BE2C (cell line): ENCODE results near the gene RAI14.
"Not testable (repeated sequence)": the region's sequence is repeated elsewhere in the genome, so short reads cannot be mapped to it uniquely, and the experiment has no call there.

Experiments
- DNase-seq: peaks from one replicate; pipeline ENCODE4 v3.0.0-alpha.2; 2020
- H3K27me3 ChIP-seq: fragments of 250-450 bp; sonication (Bioruptor Pico); 2 replicates; pipeline ENCODE4 v1.5.1; 2020; ENCODE audit warnings: mild to moderate bottlenecking
- H3K36me3 ChIP-seq: fragments of 250-450 bp; sonication (Bioruptor Pico); 2 replicates; pipeline ENCODE4 v1.5.1; 2020; ENCODE audit warnings: mild to moderate bottlenecking
- H3K4me1 ChIP-seq: fragments of 250-450 bp; sonication (Bioruptor Pico); 2 replicates; pipeline ENCODE4 v1.5.1; 2020
- H3K4me3 ChIP-seq: 2 replicates; pipeline ENCODE4 v1.5.1; 2011; ENCODE audit warnings: low read depth, low read length
- H3K9me3 ChIP-seq: fragments of 250-450 bp; sonication (Bioruptor Pico); 2 replicates; pipeline ENCODE4 v1.5.1; 2020
- TF ChIP-seq, protein P1 (sequence below): IDR thresholded peaks from 2 replicates; pipeline ENCODE4 v1.5.1; 2012; ENCODE audit warnings: mild to moderate bottlenecking, low read depth, low read length

Gene RAI14

DNA sequence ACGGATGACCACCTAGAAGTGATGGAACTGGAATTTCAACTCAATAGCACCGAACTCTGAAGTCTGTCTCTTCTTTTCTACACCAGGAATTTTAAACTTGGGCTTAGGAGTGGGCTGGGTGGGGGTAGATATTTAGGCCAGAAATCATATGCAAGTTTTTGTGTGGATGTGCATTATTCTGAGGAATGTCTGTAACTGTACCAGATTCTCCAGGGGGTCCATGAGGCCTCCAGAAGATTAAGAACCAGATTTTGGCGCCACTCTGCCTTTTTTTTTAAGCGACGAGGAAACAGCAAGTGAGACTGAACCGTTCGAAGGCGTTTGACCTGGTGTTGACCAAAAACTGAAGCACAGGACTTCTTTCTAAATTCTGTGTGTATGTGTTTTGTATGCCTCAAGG is 94.1 kb downstream of the RAI14 start:
- H3K9me3 ChIP-seq: no peaks in the 10 kb centered on the region
- H3K4me3 ChIP-seq: no peak overlapping the region
- DNase-seq: no peak
- H3K4me1 ChIP-seq: no peaks in the 10 kb centered on the region
- H3K36me3 ChIP-seq: no peaks in the 10 kb centered on the region
- TF ChIP-seq, protein P1, sequence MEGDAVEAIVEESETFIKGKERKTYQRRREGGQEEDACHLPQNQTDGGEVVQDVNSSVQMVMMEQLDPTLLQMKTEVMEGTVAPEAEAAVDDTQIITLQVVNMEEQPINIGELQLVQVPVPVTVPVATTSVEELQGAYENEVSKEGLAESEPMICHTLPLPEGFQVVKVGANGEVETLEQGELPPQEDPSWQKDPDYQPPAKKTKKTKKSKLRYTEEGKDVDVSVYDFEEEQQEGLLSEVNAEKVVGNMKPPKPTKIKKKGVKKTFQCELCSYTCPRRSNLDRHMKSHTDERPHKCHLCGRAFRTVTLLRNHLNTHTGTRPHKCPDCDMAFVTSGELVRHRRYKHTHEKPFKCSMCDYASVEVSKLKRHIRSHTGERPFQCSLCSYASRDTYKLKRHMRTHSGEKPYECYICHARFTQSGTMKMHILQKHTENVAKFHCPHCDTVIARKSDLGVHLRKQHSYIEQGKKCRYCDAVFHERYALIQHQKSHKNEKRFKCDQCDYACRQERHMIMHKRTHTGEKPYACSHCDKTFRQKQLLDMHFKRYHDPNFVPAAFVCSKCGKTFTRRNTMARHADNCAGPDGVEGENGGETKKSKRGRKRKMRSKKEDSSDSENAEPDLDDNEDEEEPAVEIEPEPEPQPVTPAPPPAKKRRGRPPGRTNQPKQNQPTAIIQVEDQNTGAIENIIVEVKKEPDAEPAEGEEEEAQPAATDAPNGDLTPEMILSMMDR: no peak
- H3K27me3 ChIP-seq: no peaks in the 10 kb centered on the region

DNA sequence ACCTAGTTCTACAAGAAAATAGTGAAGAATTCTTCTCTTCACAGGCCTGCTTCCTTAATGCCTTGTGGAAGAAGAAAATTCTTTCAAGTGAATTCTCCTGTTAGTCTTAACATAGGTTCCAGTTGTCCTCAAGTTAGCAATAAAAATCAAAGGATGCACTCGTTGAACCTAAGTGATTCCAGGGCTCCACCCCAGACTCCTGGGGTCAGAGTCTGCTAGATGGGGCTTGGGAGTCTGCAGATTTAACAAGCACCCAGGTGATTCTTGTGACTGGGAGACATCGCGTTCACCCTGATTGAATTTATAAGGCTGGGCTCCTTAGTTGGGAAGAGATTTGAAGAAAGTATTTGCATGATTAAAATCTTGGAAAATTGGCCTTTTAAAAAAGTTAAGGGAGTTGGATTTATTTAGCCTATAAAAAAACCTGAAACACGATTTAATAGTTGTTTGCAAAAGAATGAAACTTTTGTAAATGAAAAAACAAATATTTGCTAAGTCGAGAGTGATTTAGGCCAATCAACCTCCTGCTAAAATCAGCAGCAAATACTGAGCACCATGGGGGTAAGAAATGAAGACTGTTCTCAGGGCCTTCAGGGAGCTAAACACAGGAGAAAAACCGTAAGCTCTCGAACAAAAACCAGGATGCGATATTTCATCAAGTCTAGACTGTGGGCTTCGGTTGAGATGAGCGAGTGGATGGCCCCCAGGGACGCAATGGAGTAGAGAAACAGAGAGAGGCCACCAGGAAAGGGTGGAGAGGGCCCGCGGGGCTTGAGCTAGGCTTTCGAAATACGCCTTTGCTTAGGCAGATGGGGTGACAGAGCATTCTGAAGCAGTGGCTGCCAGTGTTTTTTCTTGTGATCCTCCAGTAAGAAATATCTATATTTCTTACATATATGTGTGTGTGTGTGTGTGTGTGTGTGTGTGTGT is 95.9 kb downstream of the RAI14 start:
- Histone ChIP-seq H3K4me1 (no peaks in the 10 kb centered on the region), H3K9me3 (no peaks in the 10 kb centered on the region), H3K36me3 (no peaks in the 10 kb centered on the region), H3K27me3 (no peaks in the 10 kb centered on the region), H3K4me3 (no peak overlapping the region)
- DNase-seq: no peak
- TF ChIP-seq, protein P1: no peak

DNA sequence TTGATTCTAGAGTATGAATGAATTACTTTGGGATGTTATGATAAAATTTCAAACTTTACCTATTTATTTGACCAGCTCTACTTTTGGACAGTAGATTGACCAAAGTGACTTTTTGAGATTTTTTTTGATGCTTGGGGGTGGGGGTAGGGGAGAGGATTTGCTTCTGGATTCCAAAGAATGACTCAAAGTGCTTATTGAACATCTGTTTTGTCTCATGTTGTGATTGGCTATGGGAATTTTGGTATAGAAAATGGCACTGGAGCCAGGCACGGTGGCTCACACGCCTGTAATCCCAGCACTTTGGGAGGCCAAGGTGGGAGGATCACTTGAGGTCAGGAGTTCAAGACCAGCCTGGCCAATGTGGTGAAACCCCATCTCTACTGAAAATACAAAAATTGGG is 97.1 kb downstream of the RAI14 start:
- H3K4me1 ChIP-seq, H3K9me3 ChIP-seq, DNase-seq, H3K4me3 ChIP-seq, H3K36me3 ChIP-seq, H3K27me3 ChIP-seq: not testable (repeated sequence)

DNA sequence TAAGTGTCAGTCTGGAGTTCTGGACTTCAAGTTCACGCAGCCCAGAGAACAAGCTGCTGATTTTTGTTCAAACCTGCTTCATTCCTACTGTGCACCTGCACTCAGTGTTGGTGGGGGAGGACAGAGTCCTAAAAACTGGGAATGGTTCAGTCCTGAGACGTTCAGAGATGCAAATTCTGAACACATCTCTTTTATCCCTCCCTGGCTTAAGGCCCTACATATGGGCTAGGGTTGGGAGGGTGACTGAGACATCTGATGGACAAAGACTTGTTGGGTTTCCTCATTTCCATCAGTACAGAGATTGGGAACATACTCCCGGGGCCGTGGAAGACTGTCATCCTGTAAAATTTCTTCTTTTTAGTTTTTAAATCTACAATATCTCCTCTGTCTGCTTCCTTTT is 99.8 kb downstream of the RAI14 start:
- Histone ChIP-seq H3K36me3 (no peaks in the 10 kb centered on the region), H3K4me3 (no peak overlapping the region), H3K4me1 (no peaks in the 10 kb centered on the region), H3K9me3 (no peaks in the 10 kb centered on the region), H3K27me3 (no peaks in the 10 kb centered on the region)
- TF ChIP-seq, protein P1: no peak
- DNase-seq: no peak

DNA sequence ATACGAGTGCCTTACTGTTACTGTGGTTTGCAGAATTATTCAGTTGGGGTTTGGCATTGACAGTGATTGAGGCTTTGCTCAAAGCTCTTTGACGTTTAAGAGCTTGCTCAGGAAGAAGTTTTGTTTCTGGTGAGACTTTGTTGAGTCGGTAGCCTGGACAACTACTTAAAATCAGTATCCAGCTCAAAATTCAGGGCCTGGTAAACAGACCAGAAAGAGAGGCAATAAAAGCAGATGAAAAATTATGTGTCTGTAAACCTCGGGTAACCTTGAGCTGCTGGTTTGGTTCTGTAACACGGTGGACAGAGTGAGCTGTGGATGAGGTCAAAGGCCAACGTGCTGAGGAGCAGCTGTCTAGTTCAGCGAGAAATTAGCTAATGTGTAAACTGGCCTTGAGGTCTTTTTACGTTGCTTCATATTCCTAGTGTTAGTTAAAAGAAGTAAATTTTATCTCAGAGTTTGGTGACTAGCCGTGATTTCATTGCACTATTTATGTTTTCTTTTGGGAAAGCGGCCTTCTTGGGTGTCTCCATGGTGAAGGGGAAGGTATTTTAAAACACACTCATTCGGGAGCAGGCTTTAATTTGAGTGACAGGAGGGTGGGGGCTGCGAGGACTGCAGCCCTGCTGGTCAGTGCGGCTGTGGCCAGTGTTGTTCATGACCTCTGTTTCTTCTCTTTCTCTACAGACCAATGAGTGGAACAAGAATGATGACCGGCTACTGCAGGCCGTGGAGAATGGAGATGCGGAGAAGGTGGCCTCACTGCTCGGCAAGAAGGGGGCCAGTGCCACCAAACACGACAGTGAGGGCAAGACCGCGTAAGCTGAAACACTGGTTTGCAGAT is 100.9 kb downstream of the RAI14 start:
- TF ChIP-seq, protein P1: no peak
- no peak overlapping the region for H3K4me3 ChIP-seq
- no peak for DNase-seq
- H3K9me3 ChIP-seq: no peaks in the 10 kb centered on the region
- no peaks in the 10 kb centered on the region for H3K27me3 ChIP-seq
- H3K36me3 ChIP-seq: no peaks in the 10 kb centered on the region
- H3K4me1 ChIP-seq: no peaks in the 10 kb centered on the region

DNA sequence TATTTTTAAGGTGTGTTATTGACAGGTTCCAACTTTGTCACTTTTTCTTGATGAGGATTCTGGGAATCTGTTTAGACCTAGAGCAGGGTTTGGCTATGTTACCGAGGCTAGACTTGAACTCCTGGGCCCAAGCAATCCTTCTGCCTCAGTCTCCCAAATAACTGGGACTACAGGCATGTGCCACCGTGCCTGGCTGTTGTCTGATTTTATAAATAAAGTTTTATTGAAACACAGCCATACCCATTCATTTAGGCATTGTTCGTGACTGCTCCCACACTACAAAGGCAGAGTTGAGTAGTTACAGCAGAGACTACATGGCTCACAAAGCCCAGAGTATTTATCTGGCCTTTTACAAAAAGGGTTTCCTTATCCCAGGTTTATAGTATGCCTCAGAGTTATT is 102.4 kb downstream of the RAI14 start:
- H3K36me3 ChIP-seq: no peaks in the 10 kb centered on the region
- DNase-seq: no peak
- TF ChIP-seq, protein P1: no peak
- H3K4me3 ChIP-seq: no peak overlapping the region
- H3K4me1 ChIP-seq: no peaks in the 10 kb centered on the region
- H3K9me3 ChIP-seq: no peaks in the 10 kb centered on the region
- no peaks in the 10 kb centered on the region for H3K27me3 ChIP-seq

DNA sequence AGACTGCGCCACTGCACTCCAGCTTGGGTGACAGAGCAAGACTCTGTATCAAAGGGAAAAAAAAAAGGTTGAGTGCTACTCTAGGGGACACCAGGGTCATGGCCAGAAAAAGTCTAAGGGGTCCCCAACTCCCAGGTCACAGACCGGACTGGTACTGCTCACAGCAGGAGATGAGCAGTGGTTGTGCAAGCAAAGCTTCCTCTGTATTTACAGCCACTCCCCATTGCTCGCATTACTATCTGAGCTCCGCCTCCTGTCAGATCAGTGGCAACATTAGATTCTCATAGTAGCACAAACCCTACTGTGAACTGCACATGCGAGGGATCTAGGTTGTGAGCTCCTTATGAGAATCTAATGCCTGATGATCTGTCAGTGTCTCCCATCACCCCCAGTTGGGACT is 103.1 kb downstream of the RAI14 start:
- not testable (repeated sequence) for H3K9me3 ChIP-seq, DNase-seq, H3K4me1 ChIP-seq, H3K27me3 ChIP-seq, H3K36me3 ChIP-seq, H3K4me3 ChIP-seq
